T-helper 2 cell treated with Interferon-gamma antibody and Interleukin-4, amounts not matched to agents 5 μg/mL and 100 μg/mL, for 36 hours (primary cell): ENCODE measurements around the gene ADAMTS12.

Source experiments
- DNase-seq: peaks from one replicate; pipeline ENCODE4 v3.0.0; 2021; ENCODE audit warnings: low spot score
- H3K27ac Mint-ChIP-seq: one replicate; pipeline ENCODE4 v1.8.0; 2021; ENCODE audit warnings: mild to moderate bottlenecking, mixed read lengths
- H3K27me3 Mint-ChIP-seq: one replicate; pipeline ENCODE4 v1.8.0; 2021; ENCODE audit warnings: low read depth, mixed read lengths
- H3K36me3 Mint-ChIP-seq: one replicate; pipeline ENCODE4 v1.8.0; 2021; ENCODE audit warnings: low read depth, mixed read lengths
- H3K4me1 Mint-ChIP-seq: one replicate; pipeline ENCODE4 v1.8.0; 2021; ENCODE audit warnings: low read depth, mixed read lengths
- H3K4me3 Mint-ChIP-seq: one replicate; pipeline ENCODE4 v1.8.0; 2022; ENCODE audit warnings: mild to moderate bottlenecking, moderate library complexity, mixed read lengths
- H3K9me3 Mint-ChIP-seq: one replicate; pipeline ENCODE4 v1.8.0; 2021; ENCODE audit warnings: mixed read lengths

ADAMTS12 gene

GRCh38 chr5:33479311-33479710 is 412.5 kb downstream of the ADAMTS12 start:
- Mint-ChIP-seq H3K36me3 (peaks cover 29% of the 10 kb centered on the region), H3K27me3 (no peaks in the 10 kb centered on the region), H3K4me1 (no peaks in the 10 kb centered on the region), H3K4me3 (no peak overlapping the region), H3K27ac (no peak overlapping the region), H3K9me3 (peaks cover 10% of the 10 kb centered on the region)
- DNase-seq = no peak

GRCh38 chr5:33477816-33478215 is 414.0 kb downstream of the ADAMTS12 start:
- Mint-ChIP-seq H3K36me3 (peaks cover 44% of the 10 kb centered on the region), H3K27ac (no peak overlapping the region), H3K9me3 (peaks cover 22% of the 10 kb centered on the region), H3K4me1 (no peaks in the 10 kb centered on the region), H3K27me3 (no peaks in the 10 kb centered on the region), H3K4me3 (no peak overlapping the region)
- no peak for DNase-seq

GRCh38 chr5:33476992-33477391 is 414.8 kb downstream of the ADAMTS12 start:
- DNase-seq = no peak
- no peaks in the 10 kb centered on the region for H3K4me1 Mint-ChIP-seq
- H3K4me3 Mint-ChIP-seq = no peak overlapping the region
- H3K27me3 Mint-ChIP-seq = no peaks in the 10 kb centered on the region
- H3K27ac Mint-ChIP-seq = no peak overlapping the region
- peaks cover 28% of the 10 kb centered on the region for H3K9me3 Mint-ChIP-seq
- peaks cover 51% of the 10 kb centered on the region for H3K36me3 Mint-ChIP-seq

GRCh38 chr5:33475706-33476105 is 416.1 kb downstream of the ADAMTS12 start:
- Mint-ChIP-seq H3K4me1 (no peaks in the 10 kb centered on the region), H3K27ac (no peak overlapping the region), H3K4me3 (no peak overlapping the region), H3K27me3 (no peaks in the 10 kb centered on the region), H3K36me3 (peaks cover 60% of the 10 kb centered on the region), H3K9me3 (peaks cover 28% of the 10 kb centered on the region)
- DNase-seq = no peak

GRCh38 chr5:33474931-33475499 is 416.8 kb downstream of the ADAMTS12 start:
- Mint-ChIP-seq H3K36me3 (peaks cover 66% of the 10 kb centered on the region), H3K27ac (no peak overlapping the region), H3K4me1 (no peaks in the 10 kb centered on the region), H3K9me3 (peaks cover 28% of the 10 kb centered on the region), H3K4me3 (no peak overlapping the region), H3K27me3 (no peaks in the 10 kb centered on the region)
- no peak for DNase-seq

- Mint-ChIP-seq H3K36me3 (peaks cover 72% of the 10 kb centered on the region), H3K9me3 (peaks cover 28% of the 10 kb centered on the region), H3K4me3 (no peak overlapping the region), H3K4me1 (no peaks in the 10 kb centered on the region), H3K27me3 (no peaks in the 10 kb centered on the region), H3K27ac (no peak overlapping the region)
- no peak for DNase-seq
Measured at GRCh38 chr5:33474004-33474403, 417.8 kb downstream of the ADAMTS12 start.
